Right atrium auricular region (tissue), 2 donors: Measurements from ENCODE around the gene TMEM132C. TPM values are rescaled to one million over a fixed set of nuclear protein-coding genes. Genes with fewer than 3 reads are reported as not detected.

Source experiments
- DNase-seq: peaks from one replicate; pipeline ENCODE4 v3.0.0-alpha.2; 2019; ENCODE audit warnings: low spot score
- H3K27ac ChIP-seq, 2 donors: fragments of 200-600 bp; sonication (generic); 1 replicate in 1 of 2; 2 replicates in 1 of 2; pipeline ENCODE4 v1.5.1; 2016 to 2019
- H3K27me3 ChIP-seq, 2 donors: fragments of 200-600 bp; sonication (generic); one replicate each; pipeline versions ENCODE4 v1.5.1 to v1.6.0; 2017 to 2019
- H3K36me3 ChIP-seq: fragments of 200-600 bp; sonication (generic); one replicate; pipeline ENCODE4 v1.5.1; 2016
- H3K4me1 ChIP-seq, 2 donors: fragments of 200-600 bp; sonication (generic); one replicate each; pipeline versions ENCODE4 v1.5.1 to v1.6.0; 2017 to 2019
- H3K4me3 ChIP-seq, 2 donors: fragments of 200-600 bp; sonication (generic); 1 replicate in 1 of 2; 2 replicates in 1 of 2; pipeline ENCODE4 v1.5.1; 2017 to 2019; ENCODE audit warnings: mild to moderate bottlenecking in 1 of 2, moderate library complexity in 1 of 2
- H3K9me3 ChIP-seq, 2 donors: fragments of 200-600 bp; sonication (generic); one replicate each; pipeline ENCODE4 v1.5.1; 2019
- total RNA-seq, 2 donors: library from RNA; depleted of rRNA; stranded (reverse); fragments of >200 nt; gene quantifications; one replicate each; pipeline ENCODE4 v1.1.0, GENCODE V29; 2016
- TF ChIP-seq, protein P1 (sequence below), 2 donors: fragments of 200-600 bp; sonication (generic); IDR thresholded peaks; one replicate each; pipeline ENCODE4 v1.5.1; 2019; ENCODE audit warnings: antibody characterized with exemption in 2 of 2

Gene TMEM132C
- total RNA-seq, 2 donors from 2014 or later = 5.3 to 10.5 TPM

DNA sequence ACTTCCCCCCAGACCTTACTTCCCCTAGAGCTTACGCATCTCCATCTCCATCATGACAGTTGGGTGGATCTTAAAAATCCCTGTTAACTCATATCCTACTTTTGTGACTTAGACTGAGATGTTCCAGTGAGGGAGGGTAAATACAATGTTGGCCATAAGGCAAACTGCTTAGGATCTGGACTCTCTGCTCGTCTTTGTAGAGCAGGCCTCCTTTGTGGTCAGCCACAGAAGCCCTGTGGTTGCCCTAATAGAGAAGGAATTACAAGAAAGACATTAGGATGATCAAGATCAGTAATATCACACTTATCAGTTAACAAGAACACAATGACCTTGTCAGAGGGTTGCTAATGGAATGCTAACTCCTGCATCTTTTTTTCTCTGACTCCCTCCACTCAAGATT is 52.0 kb downstream of the TMEM132C start:
- H3K27ac ChIP-seq = no peak overlapping the region
- DNase-seq = peak; percentile 23
- no peaks in the 10 kb centered on the region for H3K36me3 ChIP-seq
- H3K4me3 ChIP-seq = no peak overlapping the region
- no peaks in the 10 kb centered on the region for H3K27me3 ChIP-seq
- H3K4me1 ChIP-seq = peaks cover 0 to 4% of the 10 kb centered on the region in 2 donors
- peaks cover 0 to 9% of the 10 kb centered on the region in 2 donors for H3K9me3 ChIP-seq
- TF ChIP-seq, protein P1, sequence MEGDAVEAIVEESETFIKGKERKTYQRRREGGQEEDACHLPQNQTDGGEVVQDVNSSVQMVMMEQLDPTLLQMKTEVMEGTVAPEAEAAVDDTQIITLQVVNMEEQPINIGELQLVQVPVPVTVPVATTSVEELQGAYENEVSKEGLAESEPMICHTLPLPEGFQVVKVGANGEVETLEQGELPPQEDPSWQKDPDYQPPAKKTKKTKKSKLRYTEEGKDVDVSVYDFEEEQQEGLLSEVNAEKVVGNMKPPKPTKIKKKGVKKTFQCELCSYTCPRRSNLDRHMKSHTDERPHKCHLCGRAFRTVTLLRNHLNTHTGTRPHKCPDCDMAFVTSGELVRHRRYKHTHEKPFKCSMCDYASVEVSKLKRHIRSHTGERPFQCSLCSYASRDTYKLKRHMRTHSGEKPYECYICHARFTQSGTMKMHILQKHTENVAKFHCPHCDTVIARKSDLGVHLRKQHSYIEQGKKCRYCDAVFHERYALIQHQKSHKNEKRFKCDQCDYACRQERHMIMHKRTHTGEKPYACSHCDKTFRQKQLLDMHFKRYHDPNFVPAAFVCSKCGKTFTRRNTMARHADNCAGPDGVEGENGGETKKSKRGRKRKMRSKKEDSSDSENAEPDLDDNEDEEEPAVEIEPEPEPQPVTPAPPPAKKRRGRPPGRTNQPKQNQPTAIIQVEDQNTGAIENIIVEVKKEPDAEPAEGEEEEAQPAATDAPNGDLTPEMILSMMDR (IDR thresholded peaks at IDR 0.05) = no peak

DNA sequence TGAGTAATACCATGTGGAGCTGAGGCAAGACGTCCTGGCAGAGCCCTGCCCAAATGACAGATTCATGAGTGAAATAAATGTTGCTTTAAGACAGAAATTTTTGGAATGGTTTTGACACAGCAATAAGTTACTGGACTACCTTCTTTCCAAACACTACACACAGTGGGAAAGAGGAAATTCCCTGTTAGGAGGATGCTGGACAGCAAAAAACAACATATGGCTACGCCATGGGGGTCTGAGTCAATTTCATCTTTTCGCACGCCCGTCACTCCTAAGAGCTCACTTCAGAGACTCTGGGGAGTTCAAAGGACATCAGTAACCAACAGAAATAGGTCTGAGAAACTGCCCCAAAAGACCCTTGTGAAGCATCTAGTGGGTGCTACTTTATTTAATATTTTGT is 55.4 kb downstream of the TMEM132C start:
- no peaks in the 10 kb centered on the region for H3K36me3 ChIP-seq
- no peak overlapping the region for H3K4me3 ChIP-seq
- DNase-seq = no peak
- no peaks in the 10 kb centered on the region for H3K27me3 ChIP-seq
- no peak overlapping the region for H3K27ac ChIP-seq
- H3K4me1 ChIP-seq = peaks cover 0 to 4% of the 10 kb centered on the region in 2 donors
- TF ChIP-seq, protein P1 (IDR thresholded peaks at IDR 0.05) = no peak
- H3K9me3 ChIP-seq = peaks cover 0 to 9% of the 10 kb centered on the region in 2 donors

DNA sequence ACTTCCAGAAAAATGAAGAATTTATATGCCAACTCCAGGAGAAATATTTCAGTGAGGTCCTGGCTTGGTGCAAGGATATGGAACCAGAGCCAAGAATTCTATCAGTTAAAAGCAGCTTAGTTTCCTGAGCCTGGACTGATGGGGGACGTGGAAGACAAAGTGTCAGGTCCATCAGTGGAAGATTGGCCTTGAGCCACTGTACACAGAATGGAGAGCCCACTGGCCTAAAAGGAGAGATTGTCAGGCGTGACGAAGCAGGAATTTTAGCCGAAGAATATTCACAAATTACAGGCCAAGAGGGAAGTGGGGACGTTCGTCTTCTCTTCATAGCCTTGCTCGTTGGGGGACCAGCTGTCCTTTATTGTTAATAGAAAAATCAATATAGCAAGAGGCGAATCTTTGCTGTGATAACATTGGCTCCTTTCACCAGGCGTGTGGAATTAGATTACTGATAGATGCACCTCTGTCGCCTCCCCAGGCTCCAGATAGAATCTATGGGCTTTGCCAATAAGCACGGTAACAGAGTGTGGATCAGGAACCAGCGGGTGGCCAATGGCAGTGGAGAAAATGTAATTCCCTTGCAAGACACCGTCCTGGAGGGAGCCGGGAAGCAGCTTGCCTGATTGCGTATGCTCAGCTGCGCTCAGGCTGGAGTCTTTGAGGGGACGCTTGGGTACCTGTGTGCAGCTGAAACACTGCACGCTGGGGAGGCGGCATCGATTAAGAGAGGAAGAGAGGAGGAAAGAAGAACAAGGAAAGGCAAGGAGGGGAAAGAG is 56.4 kb downstream of the TMEM132C start:
- Histone ChIP-seq H3K4me1 (peaks cover 0 to 4% of the 10 kb centered on the region in 2 donors), H3K27me3 (no peaks in the 10 kb centered on the region), H3K4me3 (no peak overlapping the region), H3K36me3 (no peaks in the 10 kb centered on the region), H3K27ac (no peak overlapping the region), H3K9me3 (peaks cover 0 to 9% of the 10 kb centered on the region in 2 donors)
- TF ChIP-seq, protein P1 (IDR thresholded peaks at IDR 0.05) = no peak
- DNase-seq = no peak

DNA sequence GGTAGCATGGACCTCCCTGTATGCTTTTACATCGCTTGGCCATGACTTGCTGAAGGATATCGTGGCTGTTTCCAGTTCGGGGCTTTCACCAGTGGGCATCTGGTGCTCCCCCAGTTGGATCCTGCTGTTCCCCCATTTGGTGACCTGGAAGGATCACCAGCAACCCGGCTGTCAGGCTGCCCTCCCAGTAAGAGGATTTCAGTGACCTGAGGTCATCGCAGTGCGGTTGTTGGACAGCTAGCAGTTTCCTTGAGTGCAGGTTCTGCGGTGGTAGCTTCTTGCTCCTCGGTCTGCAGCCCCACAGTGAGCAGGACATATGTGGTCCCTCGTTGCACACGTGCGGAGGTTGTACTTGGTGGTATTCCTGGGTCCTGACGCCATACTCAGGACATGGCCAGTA is 58.7 kb downstream of the TMEM132C start:
- H3K27ac ChIP-seq = no peak overlapping the region

DNA sequence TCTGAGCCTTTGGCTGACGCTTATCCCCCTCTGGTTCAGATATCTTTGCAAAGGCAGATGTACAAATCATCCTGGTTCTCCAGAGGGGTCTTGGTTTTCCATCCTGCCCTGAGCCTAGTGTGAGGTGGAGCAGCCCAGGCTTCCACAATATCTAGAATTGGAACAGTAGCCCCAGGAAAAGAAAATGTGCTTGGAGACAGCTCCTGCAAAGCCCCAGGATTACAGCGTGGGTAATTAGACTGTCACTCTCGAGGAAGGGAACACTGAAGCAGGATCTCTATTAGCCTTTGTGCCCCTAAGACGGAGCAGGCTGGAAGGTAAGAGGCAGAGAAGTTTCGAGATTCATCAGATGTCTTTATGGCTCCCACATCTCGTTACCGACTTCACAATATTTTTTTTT is 59.4 kb downstream of the TMEM132C start:
- Histone ChIP-seq H3K36me3 (no peaks in the 10 kb centered on the region), H3K4me1 (peaks cover 0 to 4% of the 10 kb centered on the region in 2 donors), H3K9me3 (peaks cover 0 to 9% of the 10 kb centered on the region in 2 donors), H3K27me3 (no peaks in the 10 kb centered on the region), H3K27ac (no peak overlapping the region), H3K4me3 (no peak overlapping the region)
- no peak for DNase-seq
- TF ChIP-seq, protein P1 (IDR thresholded peaks at IDR 0.05) = no peak

More for the DNA sequence above, 58.7 kb downstream of the TMEM132C start:
- Histone ChIP-seq H3K9me3 (peaks cover 0 to 9% of the 10 kb centered on the region in 2 donors), H3K4me1 (peaks cover 0 to 4% of the 10 kb centered on the region in 2 donors), H3K4me3 (no peak overlapping the region), H3K27me3 (no peaks in the 10 kb centered on the region), H3K36me3 (no peaks in the 10 kb centered on the region)
- DNase-seq = no peak
- TF ChIP-seq, protein P1 (IDR thresholded peaks at IDR 0.05) = no peak
